ENCODE data around the gene TGM2. TPM values are rescaled to one million over a fixed set of nuclear protein-coding genes. Genes with fewer than 3 reads are reported as not detected.

Gene TGM2
- total and polyA plus RNA-seq, 5 experiments from 2014 or later: not detected

GRCh38 chr20:38159957-38160756 is 4.9 kb downstream of the TGM2 start:
- DNase-seq (no peak), ATAC-seq (no peak)
- POLR2A ChIA-PET: no interaction called here
- Mint-ChIP-seq H3K27ac (peak overlapping the region in 1 of 10 donors; percentile 29), H3K27me3 (peaks cover 4 to 23% (median 7%) of the 10 kb centered on the region in 5 donors), H3K9me3 (no peaks in the 10 kb centered on the region), H3K4me3 (no peak overlapping the region), H3K36me3 (no peaks in the 10 kb centered on the region), H3K4me1 (peaks cover 0 to under 1% (median 0%) of the 10 kb centered on the region in 4 donors)

- H3K9me3 Mint-ChIP-seq: no peaks in the 10 kb centered on the region
- no peaks in the 10 kb centered on the region for H3K4me1 Mint-ChIP-seq
- POLR2A ChIA-PET: no interaction called here
- peak overlapping the region in 1 of 10 donors; percentile 6 for H3K27ac Mint-ChIP-seq
- H3K27me3 Mint-ChIP-seq: peaks cover 4 to 20% (median 7%) of the 10 kb centered on the region in 5 donors
- DNase-seq: no peak
- no peak overlapping the region for H3K4me3 Mint-ChIP-seq
- ATAC-seq: no peak
- H3K36me3 Mint-ChIP-seq: no peaks in the 10 kb centered on the region
Observed at GRCh38 chr20:38159566-38159956, 5.5 kb downstream of the TGM2 start.

GRCh38 chr20:38158701-38159351 is 6.2 kb downstream of the TGM2 start:
- POLR2A ChIA-PET: no interaction called here
- no peak overlapping the region for H3K27ac Mint-ChIP-seq
- H3K27me3 Mint-ChIP-seq: peaks cover 1 to 18% (median 6%) of the 10 kb centered on the region in 5 donors
- ATAC-seq (no peak), DNase-seq (no peak)
- H3K36me3 Mint-ChIP-seq: no peaks in the 10 kb centered on the region
- H3K4me3 Mint-ChIP-seq: no peak overlapping the region
- no peaks in the 10 kb centered on the region for H3K9me3 Mint-ChIP-seq
- no peaks in the 10 kb centered on the region for H3K4me1 Mint-ChIP-seq

DNA sequence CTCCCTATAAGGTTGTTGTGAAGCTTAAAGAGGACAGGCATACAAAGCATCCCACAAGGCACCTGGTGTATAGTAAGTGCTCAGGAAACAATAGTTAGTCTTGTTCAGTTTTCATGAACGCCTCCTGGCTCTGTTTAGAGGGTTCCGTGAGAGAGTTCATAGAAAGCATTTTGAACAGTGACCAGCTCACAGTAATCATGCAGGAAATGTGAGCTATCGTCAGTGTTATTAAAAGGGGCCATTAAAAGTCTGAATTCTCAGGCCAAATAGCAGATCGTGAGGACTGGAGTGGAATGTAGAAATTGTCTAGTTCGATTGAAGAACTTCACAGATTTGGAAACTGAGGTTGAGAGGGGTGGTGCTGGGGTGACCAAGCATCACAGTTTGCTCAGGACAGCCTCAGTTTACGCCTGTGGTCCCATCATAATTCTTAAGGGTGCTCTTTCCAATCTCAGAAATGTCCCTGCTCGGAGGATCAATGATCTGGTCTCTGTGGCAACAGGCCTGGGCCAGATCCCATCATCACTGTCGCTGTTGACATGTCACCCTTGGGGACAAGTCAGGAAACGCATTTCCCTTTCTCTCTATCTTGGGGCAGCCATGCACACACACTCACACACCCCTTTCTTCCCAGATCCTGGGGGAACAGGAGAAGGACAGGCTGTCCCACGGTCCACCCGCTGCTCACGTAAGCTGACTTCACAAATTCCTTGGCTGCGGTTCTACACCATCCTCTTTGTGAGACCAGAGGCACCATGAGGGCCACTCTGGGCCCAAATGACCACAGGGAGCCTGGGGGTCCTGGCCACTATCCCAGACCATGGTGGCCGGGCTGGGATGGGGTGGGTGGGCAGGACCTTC is 7.2 kb downstream of the TGM2 start:
- H3K36me3 Mint-ChIP-seq: no peaks in the 10 kb centered on the region
- no peaks in the 10 kb centered on the region for H3K9me3 Mint-ChIP-seq
- no peak overlapping the region for H3K27ac Mint-ChIP-seq
- POLR2A ChIA-PET: no interaction called here
- ATAC-seq (no peak), DNase-seq (no peak)
- H3K4me1 Mint-ChIP-seq: peaks cover 0 to 5% (median under 1%) of the 10 kb centered on the region in 4 donors
- peaks cover 0 to 8% (median 2%) of the 10 kb centered on the region in 5 donors for H3K27me3 Mint-ChIP-seq
- no peak overlapping the region for H3K4me3 Mint-ChIP-seq

- POLR2A ChIA-PET: no interaction called here
- Mint-ChIP-seq H3K4me1 (peaks cover 5 to 13% (median 9%) of the 10 kb centered on the region in 4 donors), H3K27me3 (peaks cover 0 to 2% (median 0%) of the 10 kb centered on the region in 5 donors)
Observed at GRCh38 chr20:38156888-38157634, 8.0 kb downstream of the TGM2 start.

DNA sequence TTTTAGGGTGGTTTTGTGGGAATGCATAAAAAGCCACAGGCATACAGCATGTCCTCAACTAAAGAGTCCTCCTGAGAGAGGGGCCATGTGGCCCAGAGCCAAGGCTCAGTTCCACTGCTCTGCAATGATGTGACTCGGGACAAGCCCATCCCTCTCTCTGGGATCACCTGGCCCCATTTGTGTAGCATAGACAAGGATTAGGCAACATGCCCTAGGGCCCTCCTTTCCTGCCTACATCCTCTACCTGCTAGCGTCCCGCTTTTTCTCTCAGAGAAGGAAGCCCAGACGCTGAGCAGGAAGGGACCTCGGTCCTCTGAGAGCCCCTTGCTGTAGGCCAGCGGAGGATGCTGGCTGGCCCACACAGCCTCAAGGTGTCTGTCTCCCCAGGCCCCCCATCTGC is 8.8 kb downstream of the TGM2 start:
- ATAC-seq (no peak), DNase-seq (no peak)
- Mint-ChIP-seq H3K4me1 (peaks cover 5 to 20% (median 14%) of the 10 kb centered on the region in 4 donors), H3K27me3 (peaks cover 0 to 3% (median 0%) of the 10 kb centered on the region in 5 donors), H3K27ac (no peak overlapping the region), H3K36me3 (no peaks in the 10 kb centered on the region), H3K4me3 (no peak overlapping the region), H3K9me3 (no peaks in the 10 kb centered on the region)
- POLR2A ChIA-PET: no interaction called here

More at GRCh38 chr20:38156888-38157634, 8.0 kb downstream of the TGM2 start:
- no peak overlapping the region for H3K27ac Mint-ChIP-seq
- no peak for ATAC-seq
- no peaks in the 10 kb centered on the region for H3K9me3 Mint-ChIP-seq
- DNase-seq: no peak
- no peaks in the 10 kb centered on the region for H3K36me3 Mint-ChIP-seq
- H3K4me3 Mint-ChIP-seq: no peak overlapping the region

DNA sequence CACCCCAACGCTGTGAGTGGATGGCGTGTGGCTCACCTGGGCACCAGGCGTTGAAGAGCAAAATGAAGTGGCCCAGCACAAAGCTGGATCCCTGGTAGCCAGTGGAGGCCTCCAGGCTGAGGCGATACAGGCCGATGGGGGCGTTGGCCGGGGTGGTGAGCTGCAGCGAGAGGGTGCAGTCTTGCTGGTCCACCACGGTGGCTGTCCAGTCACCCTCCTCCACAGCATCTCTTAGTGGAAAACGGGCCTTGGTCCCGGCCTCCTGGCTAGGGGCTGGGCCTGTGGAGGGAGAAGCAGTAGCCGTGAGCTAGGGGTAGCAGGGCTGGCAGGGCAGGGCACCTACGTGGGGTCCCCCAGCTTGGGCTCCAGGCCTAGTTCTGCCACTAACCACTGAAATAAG is 9.3 kb downstream of the TGM2 start:
- POLR2A ChIA-PET: no interaction called here
- DNase-seq: no peak
- ATAC-seq: no peak
- Mint-ChIP-seq H3K36me3 (no peaks in the 10 kb centered on the region), H3K27ac (no peak overlapping the region), H3K4me1 (peaks cover 5 to 21% (median 14%) of the 10 kb centered on the region in 4 donors), H3K9me3 (no peaks in the 10 kb centered on the region), H3K4me3 (no peak overlapping the region), H3K27me3 (peaks cover 0 to 3% (median 2%) of the 10 kb centered on the region in 5 donors)

DNA sequence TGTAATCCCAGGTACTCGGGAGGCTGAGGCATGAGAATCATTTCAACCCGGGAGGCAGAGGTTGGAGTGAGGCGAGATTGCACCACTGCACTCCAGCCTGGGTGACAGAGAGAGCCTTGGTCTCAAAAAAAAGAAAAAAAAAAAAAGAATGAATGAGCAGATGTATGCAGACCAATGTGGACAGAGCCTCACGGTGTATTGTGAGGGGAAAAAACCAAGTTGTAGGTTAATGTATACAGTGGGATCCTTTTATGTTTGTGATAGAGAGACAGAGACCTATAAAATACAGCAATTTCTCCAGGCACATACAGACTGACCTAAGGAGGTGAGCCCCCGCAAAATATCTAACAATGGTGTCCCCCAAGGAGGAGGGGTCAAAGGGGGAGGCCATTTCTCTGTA is 11.7 kb downstream of the TGM2 start:
- Mint-ChIP-seq H3K36me3 (no peaks in the 10 kb centered on the region), H3K27me3 (peaks cover 3 to 18% (median 8%) of the 10 kb centered on the region in 5 donors), H3K4me3 (no peak overlapping the region), H3K9me3 (no peaks in the 10 kb centered on the region), H3K27ac (no peak overlapping the region), H3K4me1 (peaks cover 11 to 21% (median 14%) of the 10 kb centered on the region in 4 donors)
- POLR2A ChIA-PET: no interaction called here
- ATAC-seq (no peak), DNase-seq (no peak)

DNA sequence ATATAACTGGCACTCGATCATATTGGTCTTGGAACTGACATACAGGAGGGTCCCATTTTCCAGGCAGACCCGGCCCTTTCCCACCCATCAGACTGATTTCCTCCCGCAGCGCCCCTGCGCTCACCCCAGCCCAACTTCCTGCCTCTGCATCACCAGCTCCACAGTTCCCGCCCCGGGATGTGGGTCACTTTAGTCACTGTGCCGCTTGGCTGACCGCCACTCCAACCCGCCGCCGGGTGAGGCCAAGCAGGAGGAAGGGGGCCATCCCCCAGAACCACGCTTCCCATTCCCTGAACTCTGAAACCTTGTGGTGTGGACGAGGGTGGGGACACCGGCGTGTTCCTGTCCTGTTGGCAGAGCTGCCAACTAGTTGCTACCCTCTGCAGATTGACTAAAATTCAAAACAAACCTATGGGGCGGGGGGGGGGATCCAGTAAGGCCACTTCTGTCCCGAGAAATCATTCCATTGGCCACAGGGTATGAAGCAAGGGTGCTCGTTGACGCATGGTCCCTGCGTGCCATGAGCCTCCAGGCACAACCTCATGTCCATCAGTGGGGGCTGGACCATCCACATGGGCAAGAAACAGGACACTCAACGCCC is 12.3 kb downstream of the TGM2 start:
- DNase-seq: no peak
- Mint-ChIP-seq H3K27ac (peak overlapping the region in 3 of 10 donors; percentile 9 to 75 (median 11)), H3K4me3 (peak overlapping the region in 7 of 10 donors; percentile 14 to 57 (median 44)), H3K9me3 (no peaks in the 10 kb centered on the region), H3K4me1 (peaks cover 12 to 21% (median 14%) of the 10 kb centered on the region in 4 donors), H3K27me3 (peaks cover 3 to 24% (median 8%) of the 10 kb centered on the region in 5 donors), H3K36me3 (no peaks in the 10 kb centered on the region)
- POLR2A ChIA-PET: no interaction called here
- no peak for ATAC-seq

- ATAC-seq (peak in 1 of 2 donors; percentile 30), DNase-seq (no peak)
- Mint-ChIP-seq H3K4me1 (peaks cover 12 to 21% (median 14%) of the 10 kb centered on the region in 4 donors), H3K27ac (peak overlapping the region in 3 of 10 donors; percentile 9 to 75 (median 11)), H3K27me3 (peaks cover 5 to 30% (median 10%) of the 10 kb centered on the region in 5 donors), H3K4me3 (peak overlapping the region in 8 of 10 donors; percentile 14 to 57 (median 44)), H3K9me3 (no peaks in the 10 kb centered on the region), H3K36me3 (no peaks in the 10 kb centered on the region)
- POLR2A ChIA-PET: no interaction called here
Observed at GRCh38 chr20:38152175-38152620, 12.9 kb downstream of the TGM2 start.

DNA sequence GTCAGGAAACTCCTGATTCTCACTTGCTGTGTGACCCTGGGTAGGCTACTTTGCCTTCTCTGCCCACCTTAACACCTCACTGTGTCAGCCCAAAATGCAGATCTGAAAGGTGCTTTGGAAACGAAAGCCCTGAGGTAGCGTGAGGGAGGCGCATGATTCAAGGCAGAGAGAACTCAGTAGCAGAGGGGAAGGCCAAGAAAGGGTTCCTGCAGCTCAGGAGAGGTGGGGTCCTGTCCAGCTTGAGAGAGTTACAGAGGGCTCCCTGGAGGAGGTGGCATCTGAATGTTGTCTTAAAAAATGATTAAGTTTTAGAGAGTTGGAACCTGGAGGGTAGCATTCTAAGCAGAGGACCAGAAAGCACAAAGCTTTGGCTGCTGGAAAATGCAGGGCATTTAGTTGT is 13.6 kb downstream of the TGM2 start:
- peaks cover 12 to 21% (median 14%) of the 10 kb centered on the region in 4 donors for H3K4me1 Mint-ChIP-seq

More for the DNA sequence above, 13.6 kb downstream of the TGM2 start:
- POLR2A ChIA-PET: no interaction called here
- Mint-ChIP-seq H3K27me3 (peaks cover 5 to 37% (median 11%) of the 10 kb centered on the region in 5 donors), H3K36me3 (no peaks in the 10 kb centered on the region), H3K9me3 (no peaks in the 10 kb centered on the region), H3K27ac (peak overlapping the region in 1 of 10 donors; percentile 18), H3K4me3 (peak overlapping the region in 2 of 10 donors; percentile 1 to 33)
- no peak for ATAC-seq
- DNase-seq: no peak

Measured in naive thymus-derived CD8-positive, alpha-beta T cell (primary cell).